Naive B cell (primary cell): ENCODE data around the gene GSTP1. TPM values are rescaled to one million over a fixed set of nuclear protein-coding genes. Genes with fewer than 3 reads are reported as not detected.
A peak's percentile ranks its signal among the peaks of the same experiment; 100 is the strongest.

Experiments used
- ATAC-seq, 2 donors: fragments of 150-1000 bp; cut with Tn5 transposase; 2 replicates each; pipeline ENCODE4 v1.10.0; 2021; ENCODE audit warnings: low read depth in 2 of 2, mild to moderate bottlenecking in 2 of 2, moderate library complexity in 2 of 2
- DNase-seq: peaks from one replicate; pipeline ENCODE4 v3.0.0; 2022
- H3K27ac Mint-ChIP-seq, 6 donors: one replicate each; pipeline ENCODE4 v1.8.0; 2020 to 2022; ENCODE audit warnings: mild to moderate bottlenecking in 6 of 6, mixed read lengths in 6 of 6, moderate library complexity in 5 of 6, inconsistent platforms in 2 of 6
- H3K27me3 Mint-ChIP-seq, 3 donors: one replicate each; pipeline ENCODE4 v1.8.0; 2021 to 2022; ENCODE audit warnings: mixed read lengths in 3 of 3, mild to moderate bottlenecking in 1 of 3
- H3K36me3 Mint-ChIP-seq, 2 donors: one replicate each; pipeline ENCODE4 v1.8.0; 2020 to 2022; ENCODE audit warnings: mixed read lengths in 2 of 2, inconsistent platforms in 1 of 2, mild to moderate bottlenecking in 1 of 2
- H3K4me1 Mint-ChIP-seq, 3 donors: one replicate each; pipeline ENCODE4 v1.8.0; 2020 to 2022; ENCODE audit warnings: mixed read lengths in 3 of 3, inconsistent platforms in 1 of 3, mild to moderate bottlenecking in 1 of 3, moderate library complexity in 1 of 3
- H3K4me3 Mint-ChIP-seq, 8 donors: one replicate each; pipeline ENCODE4 v1.8.0; 2020 to 2022; ENCODE audit warnings: mild to moderate bottlenecking in 8 of 8, mixed read lengths in 8 of 8, moderate library complexity in 8 of 8, inconsistent platforms in 2 of 8
- H3K9me3 Mint-ChIP-seq, 7 donors: one replicate each; pipeline ENCODE4 v1.8.0; 2020 to 2022; ENCODE audit warnings: mixed read lengths in 7 of 7, mild to moderate bottlenecking in 5 of 7, inconsistent platforms in 2 of 7, moderate library complexity in 1 of 7
- polyA plus RNA-seq, 6 donors: library from polyadenylated mRNA; unstranded; fragments of 300-500 nt; fragmentation: Illumina TruSeq; gene quantifications; one replicate each; pipeline ENCODE4 v1.2.3, GENCODE V29; 2021; ENCODE audit warnings: low read depth in 6 of 6

Gene GSTP1
- polyA plus RNA-seq, 6 donors from 2014 or later: 225 to 406 (median 317) TPM

DNA sequence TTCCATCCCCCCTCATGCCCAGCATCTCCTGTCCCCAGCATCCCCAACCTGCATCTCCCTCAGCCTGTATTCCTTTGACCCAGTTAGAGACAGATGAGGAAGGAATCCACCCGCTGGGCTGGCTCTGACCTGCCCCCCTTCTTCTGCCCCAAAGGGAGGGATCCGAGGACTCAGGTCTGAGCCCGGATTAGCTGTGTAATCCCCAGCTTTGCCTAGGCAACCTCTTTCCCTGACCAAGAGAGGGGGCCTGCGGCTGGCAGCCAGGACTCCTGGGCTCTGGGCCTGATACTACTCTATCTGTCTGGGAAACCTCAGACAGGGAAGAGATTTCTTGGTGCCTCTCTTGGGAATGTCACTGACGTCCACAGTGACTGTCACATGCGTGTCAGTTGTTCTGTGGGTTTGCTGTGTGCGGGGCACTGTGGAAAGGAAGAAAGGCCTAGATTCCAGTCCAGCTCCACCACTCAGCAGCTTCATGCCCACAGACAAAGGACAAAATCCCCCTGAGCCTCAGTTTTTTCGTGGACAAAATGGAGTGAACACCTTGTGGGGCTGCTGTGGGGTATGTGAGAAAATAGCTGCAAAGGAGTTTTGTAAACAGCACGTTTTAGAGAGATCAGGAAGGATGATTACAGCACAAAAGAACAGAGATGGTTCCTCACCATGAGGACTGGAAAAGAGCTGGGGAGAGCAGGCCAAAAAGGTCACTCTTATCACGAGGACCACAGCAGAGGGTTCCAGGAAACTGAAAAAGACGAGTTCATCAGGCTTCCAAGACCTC lies 21.8 kb downstream of the GSTP1 start:
- Mint-ChIP-seq H3K27me3 (peaks cover 4 to 18% (median 10%) of the 10 kb centered on the region in 3 donors), H3K4me3 (peak overlapping the region; percentile 48 to 89 (median 84)), H3K4me1 (peaks cover 23 to 45% (median 25%) of the 10 kb centered on the region in 3 donors), H3K9me3 (no peaks in the 10 kb centered on the region), H3K36me3 (peaks cover 0 to 9% of the 10 kb centered on the region in 2 donors), H3K27ac (peak overlapping the region in 3 of 6 donors; percentile 74 to 84 (median 80))
- ATAC-seq (no peak), DNase-seq (no peak)

DNA sequence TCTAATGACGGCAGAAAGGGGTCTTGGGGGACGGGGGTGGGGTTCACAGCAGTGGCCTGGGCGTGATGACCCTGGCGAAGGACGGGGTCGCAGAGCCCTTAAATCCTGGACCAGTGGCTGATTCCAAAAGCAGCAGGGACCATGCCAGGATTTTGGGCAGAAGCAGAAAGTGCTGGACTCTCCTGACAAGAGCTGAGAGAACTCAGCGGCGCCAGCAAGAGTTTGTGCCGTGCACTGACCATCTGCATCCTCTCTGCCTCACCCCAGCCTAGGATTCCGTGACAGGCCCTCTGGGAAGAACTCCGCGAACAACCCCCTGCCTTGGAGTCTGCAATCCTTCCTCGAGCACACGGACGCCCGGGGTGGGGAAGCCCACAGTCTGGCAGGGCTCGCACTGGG lies 22.5 kb downstream of the GSTP1 start:
- Mint-ChIP-seq H3K36me3 (peaks cover 0 to 9% of the 10 kb centered on the region in 2 donors), H3K27ac (peak overlapping the region in 2 of 6 donors; percentile 71 to 84), H3K27me3 (peaks cover 0 to 18% (median 10%) of the 10 kb centered on the region in 3 donors), H3K9me3 (no peaks in the 10 kb centered on the region), H3K4me1 (peaks cover 16 to 38% (median 18%) of the 10 kb centered on the region in 3 donors), H3K4me3 (peak overlapping the region; percentile 85 to 95 (median 91))
- no peak for DNase-seq
- no peak for ATAC-seq

DNA sequence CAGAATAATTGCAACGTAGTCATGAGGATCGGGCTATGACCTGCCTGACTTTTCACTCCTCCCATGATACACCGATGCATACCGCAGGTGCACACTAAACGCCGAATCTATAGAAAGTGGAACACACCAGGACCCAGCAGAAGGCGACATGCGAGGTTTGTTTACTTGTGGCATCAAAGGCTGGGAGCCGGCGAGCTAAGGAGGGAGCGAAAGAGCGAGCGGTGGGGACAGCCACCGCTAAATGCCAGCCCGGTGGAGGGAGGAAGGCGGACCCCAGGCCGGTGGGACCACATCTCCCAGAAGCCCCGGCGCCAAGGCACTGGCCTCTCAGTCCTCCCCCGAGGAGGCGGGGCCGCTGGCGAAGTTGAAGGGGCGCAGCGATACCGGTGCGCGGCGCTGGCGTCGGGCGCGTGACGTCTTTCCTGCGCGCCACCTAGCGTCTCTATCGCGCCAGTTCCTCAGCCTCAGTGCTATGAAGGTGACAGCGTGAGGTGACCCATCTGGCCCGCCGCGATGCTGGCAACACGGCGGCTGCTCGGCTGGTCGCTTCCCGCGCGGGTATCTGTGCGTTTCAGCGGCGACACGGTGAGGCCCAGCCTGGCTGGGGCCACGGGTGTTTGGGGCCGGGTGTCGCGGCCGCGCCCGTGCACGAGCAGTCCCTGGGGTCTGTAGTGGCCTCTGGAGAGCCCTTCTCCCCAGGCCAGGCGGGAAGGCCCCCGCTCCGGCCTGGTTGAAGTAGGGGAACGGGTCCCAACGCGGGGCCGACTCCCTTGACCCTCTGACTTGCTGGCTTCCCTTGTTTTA lies 23.1 kb downstream of the GSTP1 start, which contains the start of gene NDUFV1:
Gene NDUFV1, plus strand, starts transcription at position 445 of the 804 bp plus-strand sequence. Its CDS starts 69 bp downstream, at position 514.
- DNase-seq: peak; percentile 95
- H3K27ac Mint-ChIP-seq: peak within 1 kb of the TSS; percentile 11 to 95 (median 82)
- H3K36me3 Mint-ChIP-seq: peaks cover 0 to 9% of the 10 kb centered on the region in 2 donors
- no peaks in the 10 kb centered on the region for H3K9me3 Mint-ChIP-seq
- peaks cover 0 to 18% (median 10%) of the 10 kb centered on the region in 3 donors for H3K27me3 Mint-ChIP-seq
- H3K4me3 Mint-ChIP-seq: peak within 1 kb of the TSS; percentile 85 to 95 (median 91)
- peak; percentile 98 to 99 for ATAC-seq
- H3K4me1 Mint-ChIP-seq: peaks cover 15 to 36% (median 17%) of the 10 kb centered on the region in 3 donors

DNA sequence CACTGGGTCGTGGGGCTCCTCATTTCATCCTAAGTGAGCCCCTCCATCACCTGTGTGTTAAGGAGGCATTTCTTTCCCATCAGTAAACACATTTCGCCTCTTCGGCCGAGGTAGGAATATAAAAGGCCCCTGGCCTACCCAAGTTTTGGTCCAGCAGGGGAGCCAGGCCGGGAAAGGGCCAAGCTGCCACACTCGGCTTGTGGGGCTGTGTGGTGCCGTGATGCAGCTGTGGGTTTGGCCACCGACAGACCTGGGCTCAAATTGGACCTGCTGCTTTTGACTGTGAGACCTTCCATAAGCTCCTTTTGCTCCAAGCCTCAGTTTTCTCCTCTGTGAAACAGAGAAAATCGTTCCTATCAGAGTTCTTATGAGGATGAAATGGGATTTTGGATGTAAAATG lies 23.9 kb downstream of the GSTP1 start:
- H3K4me3 Mint-ChIP-seq: peak overlapping the region; percentile 85 to 95 (median 91)
- H3K27ac Mint-ChIP-seq: peak overlapping the region in 5 of 6 donors; percentile 11 to 95 (median 84)
- H3K9me3 Mint-ChIP-seq: no peaks in the 10 kb centered on the region
- H3K4me1 Mint-ChIP-seq: peaks cover 16 to 36% (median 17%) of the 10 kb centered on the region in 3 donors
- H3K27me3 Mint-ChIP-seq: peaks cover 0 to 18% (median 10%) of the 10 kb centered on the region in 3 donors
- peaks cover 0 to 9% of the 10 kb centered on the region in 2 donors for H3K36me3 Mint-ChIP-seq
- DNase-seq (no peak), ATAC-seq (no peak)

DNA sequence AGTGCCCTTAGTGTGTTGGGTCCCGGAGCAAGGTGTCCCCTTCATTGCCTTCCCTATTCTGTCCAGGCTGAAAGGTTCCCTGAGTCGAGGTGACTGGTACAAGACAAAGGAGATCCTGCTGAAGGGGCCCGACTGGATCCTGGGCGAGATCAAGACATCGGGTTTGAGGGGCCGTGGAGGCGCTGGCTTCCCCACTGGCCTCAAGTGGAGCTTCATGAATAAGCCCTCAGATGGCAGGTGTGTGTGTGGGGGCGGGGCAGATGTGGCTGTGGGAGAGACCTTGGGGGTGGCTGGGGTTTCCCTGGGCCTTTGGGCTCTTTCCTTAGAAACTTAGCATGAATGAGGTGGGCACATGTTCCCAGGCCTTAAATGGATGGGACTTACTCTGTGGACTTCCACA lies 24.9 kb downstream of the GSTP1 start:
- H3K4me1 Mint-ChIP-seq: peaks cover 18 to 41% (median 18%) of the 10 kb centered on the region in 3 donors
- H3K36me3 Mint-ChIP-seq: peaks cover 0 to 9% of the 10 kb centered on the region in 2 donors
- DNase-seq (no peak), ATAC-seq (no peak)
- peak overlapping the region in 1 of 6 donors; percentile 52 for H3K27ac Mint-ChIP-seq
- H3K27me3 Mint-ChIP-seq: peaks cover 0 to 13% (median 10%) of the 10 kb centered on the region in 3 donors
- H3K9me3 Mint-ChIP-seq: no peaks in the 10 kb centered on the region
- peak overlapping the region in 7 of 8 donors; percentile 29 to 91 (median 86) for H3K4me3 Mint-ChIP-seq

DNA sequence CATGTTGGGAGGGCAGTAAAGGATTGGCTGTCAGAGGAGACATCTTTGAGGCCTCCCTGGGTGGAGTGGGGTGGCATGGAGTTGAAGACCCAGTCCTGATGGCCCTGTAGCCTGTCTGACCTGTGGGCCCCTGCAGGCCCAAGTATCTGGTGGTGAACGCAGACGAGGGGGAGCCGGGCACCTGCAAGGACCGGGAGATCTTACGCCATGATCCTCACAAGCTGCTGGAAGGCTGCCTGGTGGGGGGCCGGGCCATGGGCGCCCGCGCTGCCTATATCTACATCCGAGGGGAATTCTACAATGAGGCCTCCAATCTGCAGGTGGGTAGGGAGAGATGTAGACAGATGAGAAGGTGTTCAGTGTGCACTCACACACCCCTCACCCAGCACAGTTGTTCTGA lies 25.7 kb downstream of the GSTP1 start:
- Mint-ChIP-seq H3K4me3 (peak overlapping the region in 3 of 8 donors; percentile 10 to 89 (median 22)), H3K4me1 (peaks cover 22 to 47% (median 27%) of the 10 kb centered on the region in 3 donors), H3K9me3 (no peaks in the 10 kb centered on the region), H3K36me3 (peaks cover 0 to 9% of the 10 kb centered on the region in 2 donors), H3K27ac (peak overlapping the region in 3 of 6 donors; percentile 33 to 54 (median 33)), H3K27me3 (peaks cover 0 to 10% (median 7%) of the 10 kb centered on the region in 3 donors)
- DNase-seq (no peak), ATAC-seq (no peak)

DNA sequence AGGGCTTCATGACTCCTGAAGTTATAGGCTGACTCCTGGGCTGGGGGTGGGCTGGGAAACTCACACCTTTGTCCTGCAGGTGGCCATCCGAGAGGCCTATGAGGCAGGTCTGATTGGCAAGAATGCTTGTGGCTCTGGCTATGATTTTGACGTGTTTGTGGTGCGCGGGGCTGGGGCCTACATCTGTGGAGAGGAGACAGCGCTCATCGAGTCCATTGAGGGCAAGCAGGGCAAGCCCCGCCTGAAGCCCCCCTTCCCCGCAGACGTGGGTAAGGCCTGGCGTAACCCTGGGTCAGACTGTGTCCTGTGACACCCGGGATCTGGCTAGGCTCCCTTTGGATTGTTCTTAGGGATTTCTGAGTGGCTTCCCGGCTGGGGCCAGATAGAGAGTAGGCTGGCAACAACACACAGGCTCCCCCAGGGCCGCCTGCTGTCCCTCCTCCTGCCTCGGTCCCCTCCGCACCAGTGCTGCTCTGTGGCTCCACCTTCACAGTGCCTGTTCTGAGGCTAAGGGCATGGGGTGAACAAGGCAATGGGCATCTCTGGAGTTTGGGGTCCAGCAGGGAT lies 26.8 kb downstream of the GSTP1 start:
- Mint-ChIP-seq H3K27ac (peak overlapping the region in 2 of 6 donors; percentile 60 to 80), H3K27me3 (no peaks in the 10 kb centered on the region), H3K36me3 (peaks cover 0 to 9% of the 10 kb centered on the region in 2 donors), H3K9me3 (no peaks in the 10 kb centered on the region), H3K4me3 (peak overlapping the region in 2 of 8 donors; percentile 24 to 60), H3K4me1 (peaks cover 23 to 52% (median 37%) of the 10 kb centered on the region in 3 donors)
- DNase-seq (no peak), ATAC-seq (no peak)

DNA sequence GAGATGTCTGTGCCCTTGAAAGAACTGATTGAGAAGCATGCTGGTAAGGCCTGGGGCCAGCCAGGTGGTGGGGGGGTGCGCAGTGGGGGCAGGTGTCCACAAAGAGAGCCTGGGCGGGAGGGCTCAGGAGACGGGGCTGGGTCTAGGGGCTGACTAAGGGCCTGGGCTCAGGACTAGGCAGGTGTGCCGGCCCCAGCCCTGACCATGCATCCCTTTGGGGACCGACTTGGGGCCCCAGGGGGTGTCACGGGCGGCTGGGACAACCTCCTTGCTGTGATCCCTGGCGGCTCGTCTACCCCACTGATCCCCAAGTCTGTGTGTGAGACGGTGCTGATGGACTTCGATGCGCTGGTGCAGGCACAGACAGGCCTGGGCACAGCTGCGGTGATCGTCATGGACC lies 27.6 kb downstream of the GSTP1 start:
- Mint-ChIP-seq H3K27ac (peak overlapping the region in 2 of 6 donors; percentile 80 to 82), H3K9me3 (no peaks in the 10 kb centered on the region), H3K27me3 (no peaks in the 10 kb centered on the region), H3K36me3 (peaks cover 0 to 9% of the 10 kb centered on the region in 2 donors), H3K4me1 (peaks cover 24 to 46% (median 40%) of the 10 kb centered on the region in 3 donors), H3K4me3 (no peak overlapping the region)
- DNase-seq: no peak
- no peak for ATAC-seq

DNA sequence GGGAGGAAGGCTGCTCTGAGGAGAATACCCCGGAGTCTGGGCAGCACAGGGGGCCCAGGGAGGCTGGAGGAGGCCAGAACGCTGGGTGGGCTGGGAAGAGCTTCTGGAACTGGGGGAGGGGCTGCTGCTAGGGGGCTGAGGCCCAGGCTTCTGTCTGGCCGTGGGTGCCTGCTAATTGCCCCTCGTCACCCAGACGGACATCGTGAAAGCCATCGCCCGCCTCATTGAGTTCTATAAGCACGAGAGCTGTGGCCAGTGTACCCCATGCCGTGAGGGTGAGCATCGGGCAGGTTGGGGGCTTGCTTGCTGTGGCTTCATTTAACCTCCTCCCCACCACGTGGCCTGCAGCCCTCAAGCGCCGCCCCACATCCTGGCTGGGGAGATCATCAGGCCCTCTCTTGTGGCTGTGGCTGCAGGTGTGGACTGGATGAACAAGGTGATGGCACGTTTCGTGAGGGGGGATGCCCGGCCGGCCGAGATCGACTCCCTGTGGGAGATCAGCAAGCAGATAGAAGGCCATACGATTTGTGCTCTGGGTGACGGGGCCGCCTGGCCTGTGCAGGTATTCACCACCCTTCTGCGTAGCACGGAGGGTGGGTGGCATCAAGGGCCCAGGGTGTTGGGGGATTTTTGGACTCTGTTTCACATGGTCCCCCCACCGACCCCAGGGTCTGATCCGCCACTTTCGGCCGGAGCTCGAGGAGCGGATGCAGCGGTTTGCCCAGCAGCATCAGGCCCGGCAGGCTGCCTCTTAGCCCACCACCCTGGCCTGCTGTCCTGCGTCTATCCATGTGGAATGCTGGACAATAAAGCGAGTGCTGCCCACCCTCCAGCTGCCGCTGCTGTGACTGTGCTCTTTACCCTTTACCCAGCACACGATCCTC lies 28.3 kb downstream of the GSTP1 start:
- H3K4me1 Mint-ChIP-seq: peaks cover 30 to 48% (median 44%) of the 10 kb centered on the region in 3 donors
- DNase-seq: no peak
- no peaks in the 10 kb centered on the region for H3K27me3 Mint-ChIP-seq
- H3K9me3 Mint-ChIP-seq: no peaks in the 10 kb centered on the region
- no peak overlapping the region for H3K4me3 Mint-ChIP-seq
- H3K27ac Mint-ChIP-seq: peak overlapping the region in 5 of 6 donors; percentile 51 to 98 (median 69)
- no peak for ATAC-seq
- peaks cover 0 to 9% of the 10 kb centered on the region in 2 donors for H3K36me3 Mint-ChIP-seq

DNA sequence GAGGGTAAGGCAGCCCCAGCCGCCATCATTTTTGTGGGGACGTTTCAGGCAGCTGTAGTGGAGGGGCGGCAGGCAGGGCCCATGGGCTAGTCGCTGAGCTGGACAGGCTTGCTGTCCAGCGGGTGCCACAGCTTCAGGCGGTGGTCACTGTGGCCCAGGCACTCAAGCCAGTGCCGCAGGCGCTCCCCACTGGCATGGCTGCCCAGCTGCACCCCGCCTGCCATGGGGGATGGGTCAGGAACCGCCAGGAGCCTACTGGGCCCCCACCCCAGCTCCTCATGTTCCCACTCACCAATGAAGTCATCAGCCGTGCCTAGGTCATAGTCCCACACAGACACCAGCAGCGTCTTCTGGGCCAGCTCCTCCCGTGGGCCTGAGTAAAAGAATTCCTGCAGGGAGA lies 29.1 kb downstream of the GSTP1 start:
- Mint-ChIP-seq H3K4me3 (no peak overlapping the region), H3K27me3 (no peaks in the 10 kb centered on the region), H3K36me3 (peaks cover 0 to 9% of the 10 kb centered on the region in 2 donors), H3K27ac (peak overlapping the region in 4 of 6 donors; percentile 86 to 99 (median 98)), H3K4me1 (peaks cover 32 to 47% (median 44%) of the 10 kb centered on the region in 3 donors), H3K9me3 (no peaks in the 10 kb centered on the region)
- DNase-seq (no peak), ATAC-seq (no peak)

DNA sequence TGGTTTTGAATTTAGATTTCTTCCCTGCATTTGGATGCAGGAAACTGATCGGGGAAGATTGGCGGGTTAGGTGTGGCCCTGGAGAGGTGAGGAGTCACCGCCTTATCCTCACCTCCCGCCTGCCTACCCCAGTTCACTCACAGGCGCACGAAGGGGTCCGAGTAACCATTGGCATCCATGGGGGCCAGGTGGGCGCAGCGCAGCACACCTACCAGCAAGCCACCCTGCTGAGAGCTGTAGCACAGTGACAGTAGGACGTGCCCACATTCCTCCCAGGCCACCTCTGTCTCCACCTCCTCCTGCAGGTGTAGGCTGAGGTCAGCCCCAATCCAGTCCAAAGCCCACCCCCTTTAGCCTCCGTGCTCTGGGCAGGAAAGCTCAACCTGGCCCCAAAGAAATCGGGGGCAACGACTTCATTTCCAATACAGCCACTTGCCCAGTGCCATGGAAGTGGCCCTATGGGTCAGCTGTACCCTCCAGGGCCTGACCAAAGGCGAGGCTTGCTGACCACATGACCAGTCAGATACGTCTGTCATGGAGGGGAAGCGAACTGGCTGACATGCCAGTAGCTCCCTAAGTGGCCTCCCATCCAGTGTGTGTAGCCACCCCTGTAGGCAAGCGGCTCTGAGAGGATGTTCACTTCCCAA lies 29.8 kb downstream of the GSTP1 start:
- Mint-ChIP-seq H3K9me3 (no peaks in the 10 kb centered on the region), H3K27me3 (no peaks in the 10 kb centered on the region), H3K36me3 (peaks cover 0 to 9% of the 10 kb centered on the region in 2 donors), H3K4me3 (peak overlapping the region; percentile 79 to 87 (median 84)), H3K4me1 (peaks cover 32 to 41% (median 40%) of the 10 kb centered on the region in 3 donors), H3K27ac (peak overlapping the region; percentile 98 to 99 (median 99))
- ATAC-seq: no peak
- DNase-seq: no peak
